ENCODE data around the gene COA6. TPM values are rescaled to one million over a fixed set of nuclear protein-coding genes. Genes with fewer than 3 reads are reported as not detected.
A peak's percentile ranks its signal among the peaks of the same experiment; 100 is the strongest.
"Not testable (repeated sequence)": the region's sequence is repeated elsewhere in the genome, so short reads cannot be mapped to it uniquely, and the experiment has no call there.

The COA6 gene
- total RNA-seq, 1 donor: 8.6 TPM

DNA sequence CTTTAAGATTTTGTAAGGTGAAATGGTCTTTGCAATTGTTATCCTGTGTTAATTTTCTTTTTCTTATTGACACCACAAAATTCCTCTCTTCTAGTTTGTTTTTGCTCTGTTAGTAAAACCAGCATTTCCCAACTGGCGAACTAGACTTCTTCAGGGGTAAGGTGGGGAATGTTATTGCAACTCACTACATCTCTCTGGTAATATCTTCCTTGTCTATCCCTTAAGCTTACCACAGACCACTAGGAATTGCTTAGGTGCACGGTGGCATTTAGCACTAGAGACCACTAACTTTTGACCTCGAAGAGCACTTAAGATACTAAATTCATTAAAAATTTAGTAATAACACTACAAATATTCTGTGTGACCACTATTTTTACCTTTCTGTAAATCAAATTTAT is 4.2 kb upstream of the COA6 start:
- DNase-seq (ENCODE audit: low read depth in 2 of 3, low spot score in 2 of 3): no peak

DNA sequence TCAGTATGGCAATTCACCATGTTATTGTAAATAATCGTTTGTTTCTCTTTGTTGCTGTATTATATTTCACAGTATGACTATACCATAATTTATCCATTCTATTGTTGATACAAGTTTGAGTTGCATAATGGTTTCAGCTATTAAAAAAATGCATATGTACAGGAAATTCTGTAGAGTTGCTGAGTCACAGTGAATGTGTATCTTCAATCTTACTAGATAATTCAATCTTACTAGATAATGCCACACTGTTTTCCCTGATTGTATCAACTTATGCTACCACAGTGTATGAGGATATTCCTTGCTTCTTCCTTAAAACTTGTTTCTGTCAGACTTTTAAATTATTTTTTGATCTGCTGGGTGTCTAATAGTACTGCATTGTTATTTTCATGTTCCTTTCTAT is 3.5 kb upstream of the COA6 start:
- no peak for DNase-seq (ENCODE audit: low read depth in 2 of 3, low spot score in 2 of 3)

DNA sequence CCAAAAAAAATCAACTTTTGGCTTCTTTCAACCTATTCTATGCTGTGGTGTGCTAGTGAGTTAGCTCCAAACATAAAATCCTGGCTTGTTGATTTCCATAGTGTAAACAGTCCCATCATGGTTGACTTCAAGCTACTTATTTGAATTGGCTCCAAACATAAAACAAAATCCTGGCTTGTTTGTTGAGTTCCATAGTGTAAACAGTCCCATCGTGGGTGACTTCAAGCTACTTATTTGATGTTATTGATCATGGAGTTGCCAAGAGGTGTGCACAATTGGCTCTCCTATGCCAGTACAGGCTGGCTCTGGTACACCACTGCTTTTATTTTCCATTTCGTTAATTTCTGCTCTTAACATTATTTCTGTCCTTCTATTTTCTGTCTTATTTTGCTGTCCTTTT is 1.8 kb upstream of the COA6 start:
- no peak for DNase-seq (ENCODE audit: low read depth in 2 of 3, low spot score in 2 of 3)

DNA sequence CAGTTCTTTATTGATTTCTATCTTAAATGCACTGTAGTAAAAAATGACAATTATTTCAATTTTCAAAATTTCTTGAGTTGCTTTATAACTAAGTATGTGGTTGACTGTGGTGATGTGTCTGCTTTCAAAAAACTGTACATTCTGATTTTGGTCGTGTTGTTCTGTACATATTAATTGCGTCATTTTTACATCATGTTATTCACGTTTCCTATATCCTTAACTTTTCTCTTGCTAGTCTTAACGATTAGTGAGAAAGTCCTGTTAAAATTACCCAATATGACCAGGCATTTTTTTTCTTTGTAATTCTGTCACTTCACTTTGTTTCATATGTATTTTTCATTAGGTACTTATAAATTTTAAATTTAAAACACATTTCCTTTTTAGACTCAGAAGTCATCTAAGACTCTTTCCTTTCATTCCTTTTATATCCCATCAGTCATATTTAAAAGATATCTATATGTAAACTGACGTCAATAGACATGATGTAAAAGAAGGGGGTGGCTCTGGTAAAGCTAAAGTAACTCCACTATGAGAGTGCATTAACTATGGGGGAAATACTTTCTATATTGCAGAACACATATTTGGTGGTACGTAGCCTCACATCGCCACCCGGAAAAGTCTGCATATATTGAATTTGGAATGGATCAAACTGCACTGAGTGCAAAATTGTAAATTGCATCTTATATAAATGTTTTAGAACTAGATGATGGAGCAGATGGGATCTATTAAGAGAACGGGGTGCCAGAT is 1.1 kb upstream of the COA6 start:
- DNase-seq (ENCODE audit: low read depth in 2 of 3, low spot score in 2 of 3): no peak

DNA sequence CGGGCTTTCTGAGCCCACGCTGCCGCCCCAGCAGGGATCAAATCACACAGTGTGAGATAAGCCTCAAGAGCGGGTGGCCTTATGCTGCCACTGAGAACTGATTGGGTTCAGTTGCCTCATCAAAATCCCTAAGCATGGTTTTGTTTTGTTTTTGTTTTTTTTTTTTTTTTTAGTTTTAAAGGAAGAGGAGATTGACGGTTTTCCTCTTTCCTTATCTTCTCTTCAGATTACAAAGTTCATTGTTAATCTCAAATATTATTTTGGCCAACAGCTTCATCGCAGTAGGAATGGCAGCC is 651 bp downstream of the COA6 start:
- DNase-seq (ENCODE audit: low read depth in 2 of 3, low spot score in 2 of 3): no peak

DNA sequence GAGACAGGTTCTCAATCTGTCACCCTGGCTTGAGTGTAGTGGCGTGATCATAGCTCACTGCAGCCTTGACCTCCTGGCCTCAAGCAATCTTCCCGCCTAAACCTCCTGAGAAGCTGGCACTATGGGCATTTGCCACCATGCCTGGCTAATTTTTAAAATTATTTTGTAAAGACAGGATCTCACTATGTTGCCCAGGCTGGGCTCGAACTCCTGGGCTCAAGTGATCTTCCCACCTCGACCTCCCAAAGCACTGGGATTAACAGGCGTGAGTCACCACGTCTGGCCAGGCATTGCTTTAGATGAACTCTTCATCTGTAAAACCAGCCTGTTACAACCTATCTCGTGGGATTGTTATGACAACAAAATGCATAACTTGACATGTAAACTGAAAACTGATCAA is 2.4 kb downstream of the COA6 start:
- DNase-seq (ENCODE audit: low read depth in 2 of 3, low spot score in 2 of 3): no peak

DNA sequence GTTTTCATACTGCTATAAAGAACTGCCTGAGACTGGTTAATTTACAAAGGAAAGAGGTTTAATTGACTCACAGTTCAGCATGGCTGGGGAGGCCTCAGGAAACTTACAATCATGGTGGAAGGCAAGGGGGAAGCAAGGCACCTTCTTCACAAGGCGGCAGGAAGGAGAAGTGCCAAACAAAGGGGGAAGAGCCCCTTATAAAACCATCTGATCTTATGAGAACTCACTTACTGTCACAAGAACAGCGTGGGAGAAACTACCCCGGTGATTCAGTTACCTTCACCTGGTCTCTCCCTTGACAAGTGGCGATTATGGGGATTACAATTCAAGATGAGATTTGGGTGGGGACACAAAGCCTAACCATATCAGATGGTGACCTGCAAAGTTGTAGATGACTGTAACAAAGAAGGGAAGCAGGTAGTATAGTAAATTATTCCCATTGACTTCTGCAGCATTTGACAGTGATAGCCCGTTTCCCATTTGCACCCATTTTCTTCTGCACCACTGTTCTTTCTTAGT is 6.4 kb downstream of the COA6 start:
- DNase-seq (ENCODE audit: low read depth in 2 of 3, low spot score in 2 of 3): not testable (repeated sequence)

DNA sequence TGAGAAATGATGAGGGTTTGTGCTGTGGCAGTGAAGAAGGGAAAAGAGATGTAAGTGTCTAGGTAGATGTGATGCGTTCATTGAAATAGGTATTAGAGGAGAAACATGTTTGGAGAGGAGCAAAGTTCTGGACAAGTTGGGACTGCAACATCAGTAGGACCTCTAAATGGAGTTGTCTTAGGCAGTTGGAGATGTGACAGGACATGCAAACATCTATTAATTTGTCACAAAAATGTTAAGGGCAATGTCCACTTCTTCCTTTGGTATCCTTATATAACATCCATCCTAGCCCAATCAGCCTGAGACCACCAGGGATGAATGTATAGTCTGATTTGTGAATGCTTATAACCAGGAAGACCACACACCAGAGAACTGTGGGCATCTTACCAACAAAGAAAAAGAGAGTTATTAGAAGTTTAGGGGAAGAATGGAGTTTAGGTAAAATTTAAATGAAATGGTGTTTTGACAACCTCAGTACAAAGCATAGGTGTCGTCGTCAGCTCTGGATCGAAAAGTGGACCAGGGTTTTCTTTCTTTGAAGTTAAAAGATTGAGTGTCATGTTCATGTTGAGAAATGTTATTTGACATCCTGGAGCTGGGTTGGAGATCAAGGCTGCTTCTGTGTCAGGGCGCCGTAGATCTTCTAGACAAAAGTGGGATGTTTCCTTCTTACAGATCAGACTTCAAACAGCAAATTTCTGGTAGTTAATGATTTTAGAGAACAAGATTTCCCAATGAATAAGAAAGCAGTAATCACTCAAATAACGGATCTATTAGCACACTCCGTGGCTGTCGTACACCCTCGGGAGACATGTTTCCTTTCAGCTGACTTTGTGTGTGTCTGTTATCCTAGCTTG is 8.7 kb downstream of the COA6 start:
- no peak for DNase-seq (ENCODE audit: low read depth in 2 of 3, low spot score in 2 of 3)

DNA sequence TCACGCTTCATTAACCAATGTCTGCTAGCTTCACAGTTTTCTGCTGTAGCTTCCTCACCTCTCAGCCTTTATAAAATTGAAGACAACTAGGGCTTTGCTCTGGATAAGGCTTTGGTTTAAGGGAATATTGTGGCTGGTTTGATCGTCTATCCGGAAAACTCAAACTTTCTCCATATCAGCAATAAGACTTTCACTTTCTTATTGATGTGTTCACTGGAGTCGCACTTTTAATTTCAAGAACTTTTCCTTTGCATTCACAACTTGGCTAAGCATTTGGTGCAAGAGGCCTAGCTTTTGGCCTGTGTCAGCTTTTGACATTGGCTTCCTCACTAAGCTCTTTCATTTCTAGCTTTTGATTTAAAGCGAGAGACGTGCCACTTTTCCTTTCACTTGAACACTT is 12.9 kb downstream of the COA6 start:
- DNase-seq (ENCODE audit: low read depth in 2 of 3, low spot score in 2 of 3): no peak

DNA sequence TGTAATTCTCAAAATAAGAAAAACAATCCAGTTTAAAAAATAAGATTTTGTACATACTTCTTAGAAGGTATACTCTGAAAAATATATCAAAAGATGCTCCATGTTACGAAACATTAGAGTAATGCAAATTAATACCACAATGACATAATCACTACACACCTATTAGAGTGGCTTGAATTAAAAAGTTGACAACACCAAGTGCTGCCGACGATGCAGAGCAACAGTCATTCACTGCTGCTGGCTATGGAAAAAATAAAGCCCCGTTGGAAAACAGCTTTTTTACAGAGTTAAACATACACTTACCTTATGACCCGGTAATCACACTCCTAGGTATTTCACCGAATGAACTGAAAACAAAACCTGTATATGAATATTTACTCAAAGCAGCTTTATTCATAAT is 14.8 kb downstream of the COA6 start:
- no peak for DNase-seq (ENCODE audit: low read depth in 2 of 3, low spot score in 2 of 3)

DNA sequence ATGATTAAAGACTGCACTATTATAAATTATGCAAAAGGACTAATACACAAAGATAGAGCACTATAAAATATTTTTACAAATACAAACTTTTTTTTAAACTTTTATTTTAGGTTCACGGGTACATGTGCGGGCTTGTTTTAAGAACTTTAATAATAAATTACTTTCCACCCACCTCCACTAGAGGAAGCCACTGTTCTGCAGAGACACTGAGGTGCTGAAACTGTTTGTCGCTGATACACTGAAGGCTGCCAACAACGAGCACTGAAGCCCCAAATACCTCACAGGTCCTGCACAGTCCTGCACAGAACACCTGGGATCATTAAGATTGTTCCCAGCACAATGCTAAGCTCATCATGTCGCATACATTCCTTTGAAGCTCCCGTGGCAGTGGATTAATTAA is 19.9 kb downstream of the COA6 start:
- DNase-seq (ENCODE audit: low read depth in 2 of 3, low spot score in 2 of 3): no peak

DNA sequence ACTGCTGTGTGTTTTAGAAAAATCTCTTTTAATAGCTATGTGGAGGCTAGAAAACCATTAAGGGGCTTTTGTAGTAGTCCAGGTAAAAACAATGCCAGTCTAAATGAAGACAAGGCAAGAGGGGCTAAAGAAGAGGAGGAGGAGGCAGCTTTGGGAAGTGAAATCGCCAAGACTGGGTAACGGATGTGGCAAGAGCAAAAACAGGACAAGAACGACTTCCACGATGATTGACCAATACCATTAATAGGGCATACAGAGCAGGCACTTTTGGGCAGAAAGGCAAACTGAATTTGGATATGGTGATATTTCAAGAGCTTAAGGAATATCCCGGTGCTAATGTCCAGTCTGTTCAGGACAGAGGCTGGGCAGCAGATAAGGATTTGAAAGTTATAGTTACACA is 22.0 kb downstream of the COA6 start:
- DNase-seq (ENCODE audit: low read depth in 2 of 3, low spot score in 2 of 3): no peak

DNA sequence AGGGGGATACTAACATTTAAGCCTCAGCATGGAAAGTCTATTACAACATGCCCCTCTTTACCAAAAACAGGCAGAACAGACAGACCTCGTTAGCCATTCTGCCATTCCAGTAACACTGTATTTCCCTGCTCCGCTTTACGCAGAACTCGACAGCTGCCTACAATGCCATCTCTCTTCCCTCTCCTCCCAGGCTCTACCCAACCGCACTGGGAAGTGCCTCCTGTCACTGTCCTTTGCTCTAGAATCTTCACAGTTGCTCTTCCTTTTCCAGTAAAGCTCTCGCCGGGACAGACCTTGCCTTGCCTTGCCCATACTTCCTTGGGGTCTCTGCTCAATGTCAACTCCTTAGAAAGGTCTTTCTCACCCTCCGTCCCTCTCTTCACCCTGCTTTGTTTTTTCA is 22.8 kb downstream of the COA6 start:
- no peak for DNase-seq (ENCODE audit: low read depth in 2 of 3, low spot score in 2 of 3)

DNA sequence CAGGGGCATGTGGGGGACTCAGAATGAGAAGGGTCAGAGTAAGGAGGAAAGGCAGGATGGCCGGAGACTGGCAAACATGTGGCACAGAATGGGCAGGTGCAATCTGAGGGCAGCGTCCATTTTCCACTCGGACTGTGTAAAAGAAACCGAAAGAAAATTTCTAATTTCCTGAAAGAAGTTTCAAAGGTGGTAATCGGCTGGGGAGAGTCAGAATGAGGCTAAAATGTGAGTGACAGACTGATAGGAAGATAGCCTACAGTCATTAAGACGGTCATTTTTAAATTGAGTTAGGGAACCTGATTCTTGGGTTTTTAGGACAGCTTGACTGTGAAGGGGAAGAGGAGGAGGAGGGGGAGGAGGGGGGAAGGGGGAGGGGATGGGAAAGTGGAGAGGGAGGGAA is 23.6 kb downstream of the COA6 start:
- no peak for DNase-seq (ENCODE audit: low read depth in 2 of 3, low spot score in 2 of 3)

DNA sequence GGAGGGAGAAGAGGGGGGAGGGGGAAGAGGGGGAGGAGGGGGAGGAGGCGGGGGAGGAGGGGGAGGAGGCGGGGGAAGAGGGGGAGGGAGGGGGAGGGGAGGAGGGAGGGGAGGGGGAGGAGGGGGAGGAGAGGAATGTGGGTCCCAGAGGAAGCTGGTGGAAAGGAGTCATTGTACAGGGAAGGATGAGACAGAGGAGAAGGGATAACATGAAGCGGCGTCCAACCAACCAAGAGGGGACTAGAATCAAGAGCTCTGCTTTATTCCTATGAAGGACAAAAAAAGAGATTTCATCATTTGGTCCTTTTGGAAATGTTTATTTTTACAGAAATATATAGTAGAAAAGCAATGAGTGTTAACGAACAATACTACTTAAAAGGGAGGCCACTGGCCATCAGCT is 24.5 kb downstream of the COA6 start:
- DNase-seq (ENCODE audit: low read depth in 2 of 3, low spot score in 2 of 3): no peak

DNA sequence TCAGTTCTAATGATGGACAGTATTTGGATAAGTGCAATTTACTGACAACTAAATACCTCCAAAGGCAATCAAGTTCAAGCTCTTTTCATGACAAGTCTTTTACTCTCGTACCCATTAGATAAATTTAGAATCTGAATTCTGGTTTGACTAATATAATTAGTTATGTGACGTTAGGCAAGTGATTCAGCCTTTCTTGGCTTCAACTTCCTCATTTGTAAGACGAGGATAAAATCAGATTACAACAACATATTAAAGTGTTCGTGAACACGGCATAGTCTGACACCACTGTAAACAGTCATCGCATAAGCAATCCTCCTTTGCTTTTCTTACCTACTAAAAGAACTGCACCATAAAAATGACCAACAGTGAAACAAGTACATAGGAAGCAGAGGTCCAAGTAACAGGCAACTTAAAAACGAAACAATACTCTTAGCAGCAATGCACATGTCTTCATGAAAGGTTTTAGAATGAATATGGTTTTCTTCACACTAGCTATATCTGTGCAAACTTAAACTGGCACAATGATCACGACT is 25.7 kb downstream of the COA6 start:
- DNase-seq (ENCODE audit: low read depth in 2 of 3, low spot score in 2 of 3): peak in 2 of 3 donors; percentile 68 to 78

DNA sequence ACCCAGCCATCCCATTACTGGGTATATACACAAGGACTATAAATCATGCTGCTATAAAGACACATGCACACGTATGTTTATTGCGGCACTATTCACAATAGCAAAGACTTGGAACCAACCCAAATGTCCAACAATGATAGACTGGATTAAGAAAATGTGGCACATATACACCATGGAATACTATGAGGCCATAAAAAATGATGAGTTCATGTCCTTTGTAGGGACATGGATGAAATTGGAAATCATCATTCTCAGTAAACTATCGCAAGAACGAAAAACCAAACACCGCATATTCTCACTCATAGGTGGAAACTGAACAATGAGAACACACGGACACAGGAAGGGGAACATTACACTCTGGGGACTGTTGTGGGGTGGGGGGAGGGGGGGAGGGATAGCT is 26.3 kb downstream of the COA6 start:
- not testable (repeated sequence) for DNase-seq (ENCODE audit: low read depth in 2 of 3, low spot score in 2 of 3)

DNA sequence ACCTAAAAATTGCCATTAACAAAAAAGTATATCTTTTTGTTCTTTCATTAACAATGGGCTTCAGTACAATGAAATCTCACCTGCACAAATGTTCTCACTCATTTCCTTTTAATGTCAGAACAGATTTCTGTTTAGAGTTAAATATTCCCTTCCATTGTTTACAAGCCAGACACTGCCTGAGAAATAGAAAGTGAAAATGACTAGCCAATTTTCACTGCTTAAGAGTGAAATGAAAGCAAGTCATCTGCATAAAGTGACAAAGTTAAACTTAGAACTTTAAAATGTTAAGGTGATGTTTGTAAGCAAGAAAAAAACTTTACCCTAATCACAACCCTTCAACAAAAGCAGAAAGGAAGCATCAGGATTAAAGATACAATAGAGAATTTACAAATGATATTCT is 27.5 kb downstream of the COA6 start:
- peak in 1 of 3 donors; percentile 42 for DNase-seq (ENCODE audit: low read depth in 2 of 3, low spot score in 2 of 3)

DNA sequence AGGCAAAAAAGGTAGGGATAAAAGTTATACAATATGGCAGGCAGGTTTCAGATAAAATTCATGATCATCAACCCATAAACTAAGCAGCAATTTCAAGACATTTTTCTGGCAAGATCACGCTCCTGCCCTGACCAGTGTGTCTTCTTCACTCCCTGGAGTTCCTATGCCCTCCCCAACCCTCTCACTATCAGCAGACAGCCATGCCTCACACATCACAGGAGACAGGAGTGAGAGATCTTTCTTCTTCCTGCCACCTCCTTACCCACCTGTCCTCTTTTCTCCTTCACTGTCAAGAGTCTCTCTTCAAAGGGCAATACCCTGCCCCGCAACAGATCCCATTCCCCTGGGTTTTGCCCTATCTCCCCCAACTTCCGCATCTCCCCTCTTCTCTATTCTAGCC is 28.4 kb downstream of the COA6 start:
- DNase-seq (ENCODE audit: low read depth in 2 of 3, low spot score in 2 of 3): no peak

DNA sequence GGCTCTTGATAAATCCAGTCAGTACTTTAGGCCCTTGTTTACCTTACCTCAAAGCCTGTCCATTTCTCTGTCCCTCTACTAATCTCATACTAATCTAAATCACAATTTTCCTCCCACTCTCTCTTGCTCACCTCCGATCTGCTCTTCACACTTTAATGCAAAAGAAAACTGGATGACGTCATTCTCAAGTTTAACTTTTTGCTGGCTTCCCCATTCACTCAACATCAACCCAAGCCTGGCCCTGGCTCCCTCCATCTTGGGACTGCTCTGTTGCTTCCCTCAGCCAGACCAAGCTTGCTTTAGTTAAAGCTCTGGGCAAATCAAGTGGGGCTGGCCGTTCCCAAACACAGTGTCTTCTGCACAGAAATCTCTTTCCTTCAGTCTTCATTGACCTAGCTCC is 29.7 kb downstream of the COA6 start:
- DNase-seq (ENCODE audit: low read depth in 2 of 3, low spot score in 2 of 3): no peak

DNA sequence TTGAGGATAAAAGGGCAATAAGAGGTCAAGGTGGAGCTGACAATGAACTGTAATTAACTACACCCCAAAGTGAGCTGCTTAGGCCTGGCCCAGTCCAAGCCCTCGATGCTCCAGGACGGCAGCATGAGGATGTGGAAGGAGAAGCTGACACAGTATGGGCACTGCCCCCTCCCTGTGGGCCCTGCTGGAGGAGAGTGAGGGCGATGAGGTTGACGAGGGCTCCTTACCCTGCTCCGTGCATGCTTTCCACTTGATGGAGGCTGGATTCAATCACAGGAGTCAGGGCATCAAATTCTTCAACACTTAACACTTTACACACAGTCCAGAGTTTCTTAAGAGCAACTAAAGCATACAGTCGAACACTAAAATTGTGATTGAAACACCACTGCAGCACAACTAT is 32.4 kb downstream of the COA6 start:
- DNase-seq (ENCODE audit: low read depth in 2 of 3, low spot score in 2 of 3): no peak

DNA sequence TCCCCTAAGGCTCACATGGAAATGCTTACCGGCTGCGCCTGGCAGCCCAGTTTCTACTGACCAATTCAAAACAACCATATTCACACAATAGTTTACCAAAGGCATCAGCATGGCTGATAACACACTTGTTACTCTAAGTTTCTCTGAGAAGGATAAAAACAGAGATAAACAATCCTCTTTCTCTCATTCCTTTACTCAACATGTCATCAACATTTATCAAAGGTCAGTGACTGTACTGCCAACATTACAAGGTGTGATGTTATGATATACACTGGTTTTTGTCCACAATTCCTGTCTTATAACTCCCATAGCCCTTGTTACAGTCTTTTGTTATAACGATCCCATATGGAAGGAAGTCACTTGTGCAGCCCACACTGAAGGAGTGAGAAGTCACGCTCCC is 33.6 kb downstream of the COA6 start:
- no peak for DNase-seq (ENCODE audit: low read depth in 2 of 3, low spot score in 2 of 3)
